Measurements from ENCODE around the gene PXDN. TPM values are rescaled to one million over a fixed set of nuclear protein-coding genes. Genes with fewer than 3 reads are reported as not detected.

Gene PXDN
- total and polyA plus RNA-seq, 7 donors: 4.1 to 15.4 (median 9.4) TPM

DNA sequence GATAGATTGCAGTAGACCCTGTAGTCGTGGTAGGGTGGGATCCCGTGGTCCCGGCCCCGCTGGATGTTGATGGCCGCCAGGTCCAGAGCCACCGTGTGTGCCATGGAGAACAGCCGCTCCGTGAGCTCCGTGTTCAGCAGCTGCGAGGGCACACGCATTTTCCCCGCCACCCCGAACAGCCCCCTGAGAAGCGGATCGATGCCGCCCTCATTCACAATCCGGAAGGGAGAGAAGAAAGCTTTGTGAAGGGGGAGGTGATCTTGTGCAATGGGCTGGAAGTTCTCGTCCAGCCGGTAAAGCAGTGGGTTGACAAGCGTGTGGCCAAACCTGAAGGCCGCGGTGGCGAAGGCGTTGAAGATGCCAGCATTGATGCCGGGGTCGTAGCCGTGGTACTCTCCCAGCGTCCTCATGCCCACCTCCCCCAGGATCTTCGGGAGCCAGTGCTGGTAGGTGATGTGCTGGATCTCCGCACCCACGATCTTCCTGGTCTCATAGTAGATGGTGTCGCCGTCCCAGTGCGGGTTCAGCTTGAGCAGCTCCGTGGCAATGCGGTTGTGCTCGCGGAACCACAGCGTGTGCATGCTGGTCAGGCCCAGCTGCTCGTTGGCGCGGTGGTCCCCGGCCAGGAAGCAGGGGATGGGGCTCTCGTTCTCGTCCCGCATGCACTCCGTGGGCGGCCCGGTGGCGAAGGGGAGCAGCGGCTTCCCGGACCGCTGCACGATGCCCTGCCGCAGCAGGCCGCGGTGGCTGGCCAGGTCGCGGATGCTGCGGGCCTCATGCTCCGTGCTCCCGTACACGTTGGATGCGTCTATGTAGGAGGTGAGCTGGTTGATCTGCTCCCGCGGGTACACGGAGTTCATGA is 95.8 kb downstream of the PXDN start:
- DNase-seq (no peak), ATAC-seq (no peak)
- WGBS, 3 donors: 91 to 96% (median 92%) methylated on average over 67 of the region's 67 CpGs
- TF ChIP-seq CTCF (IDR thresholded peaks at IDR 0.05): no peak
- intact Hi-C loops (cut with DNase I): no loop called here
- Histone ChIP-seq H3K36me3 (ENCODE audit: insufficient read depth in 1 of 2, low read depth in 1 of 2) (peaks cover 0 to 19% of the 10 kb centered on the region in 2 donors), H3K9me3 (no peaks in the 10 kb centered on the region), H3K27ac (no peak overlapping the region), H3K4me1 (no peaks in the 10 kb centered on the region), H3K27me3 (ENCODE audit: insufficient read depth in 3 of 3, low read length in 2 of 3) (no peaks in the 10 kb centered on the region), H3K4me3 (no peak overlapping the region)

DNA sequence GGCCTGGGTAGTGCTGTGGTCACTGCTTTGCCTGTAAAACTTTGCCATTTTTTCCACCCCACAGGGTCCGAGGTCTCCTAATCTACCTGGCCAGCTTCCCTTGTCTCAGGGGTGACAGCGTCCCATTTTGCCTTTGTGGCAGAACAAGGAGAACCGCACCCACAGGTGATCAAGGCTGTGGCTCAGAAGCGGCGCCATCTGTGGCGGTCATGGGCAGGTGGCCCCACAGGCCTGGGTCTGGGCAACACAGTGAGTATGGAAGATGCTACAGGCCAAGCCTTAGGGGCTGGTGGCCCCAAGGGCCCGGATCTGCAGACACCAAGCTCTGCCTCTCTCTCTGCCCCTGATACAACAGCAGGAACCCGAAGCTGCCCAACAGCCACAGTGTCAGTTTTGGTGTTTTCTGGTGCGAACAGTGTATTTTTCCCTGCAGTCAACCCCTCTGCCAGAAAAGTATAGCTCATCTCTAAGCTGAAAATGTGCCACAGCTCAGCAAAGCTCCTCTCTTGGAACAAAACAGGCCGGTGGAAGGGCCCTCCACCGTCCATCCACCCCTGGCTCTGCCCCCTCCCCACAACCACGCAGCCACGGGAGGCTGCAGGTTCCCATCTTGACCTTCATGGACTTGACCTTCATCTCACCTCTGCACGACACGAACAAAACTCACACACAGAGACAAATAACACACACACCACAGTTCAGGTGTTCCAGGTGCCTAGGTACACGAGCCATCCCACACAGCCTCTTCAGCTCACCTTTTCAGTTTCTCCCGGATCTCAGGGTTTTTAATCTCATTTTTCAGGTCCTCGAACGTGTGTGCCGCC is 96.7 kb downstream of the PXDN start:
- H3K27ac ChIP-seq: no peak overlapping the region
- intact Hi-C loops (cut with DNase I): no loop called here
- H3K36me3 ChIP-seq (ENCODE audit: insufficient read depth in 1 of 2, low read depth in 1 of 2): peaks cover 0 to 24% of the 10 kb centered on the region in 2 donors
- peaks cover 0 to 5% (median 0%) of the 10 kb centered on the region in 3 donors for H3K27me3 ChIP-seq (ENCODE audit: insufficient read depth in 3 of 3, low read length in 2 of 3)
- DNase-seq: no peak
- no peaks in the 10 kb centered on the region for H3K4me1 ChIP-seq
- H3K9me3 ChIP-seq: no peaks in the 10 kb centered on the region
- H3K4me3 ChIP-seq: no peak overlapping the region
- no peak for ATAC-seq
- TF ChIP-seq CTCF (IDR thresholded peaks at IDR 0.05): no peak
- WGBS, 3 donors: 79 to 87% (median 80%) methylated on average over 20 of the region's 20 CpGs

DNA sequence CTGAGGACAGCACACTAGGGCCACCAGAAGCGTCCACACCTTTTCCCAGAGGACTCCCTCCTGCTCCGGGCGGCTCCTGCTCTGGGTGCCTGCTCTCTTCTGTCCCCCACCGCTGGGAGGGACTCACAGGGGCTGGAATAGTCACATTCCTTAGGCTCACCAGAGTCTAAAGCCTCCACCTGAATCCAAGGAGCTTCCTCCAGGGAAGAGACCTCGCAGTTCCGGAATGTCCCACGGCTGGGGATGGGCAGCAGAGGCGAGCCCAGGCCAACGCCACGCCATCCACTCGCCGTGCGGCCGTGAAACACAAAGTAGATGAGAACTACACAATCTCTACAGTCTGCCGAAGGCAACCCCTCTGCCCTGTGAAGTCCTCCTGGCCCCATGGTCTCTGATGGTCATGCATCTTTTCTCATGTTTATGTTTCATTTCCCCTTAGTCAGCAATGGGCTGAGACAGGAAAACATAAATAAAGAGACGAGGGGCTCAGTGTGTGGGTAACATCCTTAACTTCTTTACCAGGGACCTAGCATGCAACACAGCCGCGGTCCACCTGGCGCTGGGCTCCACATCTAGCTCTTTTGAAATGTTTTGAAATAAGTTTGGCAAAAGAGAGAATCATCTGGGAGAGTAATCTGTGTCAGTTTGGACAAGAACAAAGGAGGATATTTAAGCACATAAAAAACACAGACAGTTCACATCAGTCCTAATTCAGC is 98.4 kb downstream of the PXDN start:
- Histone ChIP-seq H3K9me3 (no peaks in the 10 kb centered on the region), H3K36me3 (ENCODE audit: insufficient read depth in 1 of 2, low read depth in 1 of 2) (peaks cover 0 to 28% of the 10 kb centered on the region in 2 donors), H3K27me3 (ENCODE audit: insufficient read depth in 3 of 3, low read length in 2 of 3) (peaks cover 0 to 12% (median 0%) of the 10 kb centered on the region in 3 donors), H3K4me3 (no peak overlapping the region), H3K4me1 (no peaks in the 10 kb centered on the region), H3K27ac (no peak overlapping the region)
- peak in 1 of 4 donors; percentile 50 for ATAC-seq
- no peak for DNase-seq
- intact Hi-C loops (cut with DNase I): no loop called here
- 26 to 50% (median 44%) methylated on average over 19 of the region's 19 CpGs for WGBS, 3 donors
- no peak for TF ChIP-seq CTCF (IDR thresholded peaks at IDR 0.05)

DNA sequence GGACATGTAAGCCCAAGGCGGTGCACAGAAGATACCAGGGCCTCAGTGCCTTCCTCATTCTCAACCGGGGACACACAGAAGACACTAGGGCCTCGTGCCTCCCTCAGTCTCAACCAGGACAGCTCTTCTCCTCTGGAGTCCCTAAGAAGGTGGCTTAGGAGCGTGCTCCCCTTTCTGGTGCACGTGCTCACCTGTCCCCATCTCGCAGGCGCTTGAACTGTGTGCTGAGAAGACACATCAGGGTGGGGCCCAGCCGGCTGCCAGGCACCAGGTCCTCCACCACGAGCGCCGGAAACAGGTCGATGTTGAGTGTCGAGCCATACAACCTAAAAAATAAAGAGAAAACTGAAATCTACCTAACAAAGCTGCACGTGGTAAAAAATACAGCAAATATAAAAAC is 99.9 kb downstream of the PXDN start:
- intact Hi-C loops (cut with DNase I): no loop called here
- WGBS, 3 donors: 88 to 90% (median 88%) methylated on average over 13 to 14 of the region's 14 CpGs
- no peak for TF ChIP-seq CTCF (IDR thresholded peaks at IDR 0.05)
- Histone ChIP-seq H3K27me3 (ENCODE audit: insufficient read depth in 3 of 3, low read length in 2 of 3) (peaks cover 0 to 12% (median 0%) of the 10 kb centered on the region in 3 donors), H3K36me3 (ENCODE audit: insufficient read depth in 1 of 2, low read depth in 1 of 2) (peaks cover 0 to 28% of the 10 kb centered on the region in 2 donors), H3K9me3 (no peaks in the 10 kb centered on the region), H3K4me3 (no peak overlapping the region), H3K4me1 (no peaks in the 10 kb centered on the region), H3K27ac (no peak overlapping the region)
- ATAC-seq: no peak
- peak in 1 of 2 donors; percentile 12 for DNase-seq
